ENCODE measurements around the gene GPS1.

Gene GPS1

GRCh38 chr17:82013772-82014321, 37.9 kb upstream of the GPS1 start:
- no peak for TF ChIP-seq TCF12 (IDR thresholded peaks at IDR 0.05; ENCODE audit: low read depth)
- no peak for TF ChIP-seq EP300 (IDR thresholded peaks at IDR 0.05; ENCODE audit: borderline replicate concordance)
- no peak for TF ChIP-seq TEAD4 (IDR thresholded peaks at IDR 0.05)
- no peak for TF ChIP-seq YY1 (IDR thresholded peaks at IDR 0.05; ENCODE audit: low read depth)
- no peak for TF ChIP-seq ZBTB7A (IDR thresholded peaks at IDR 0.05; ENCODE audit: low read depth)
- no peak for TF ChIP-seq USF1 (IDR thresholded peaks at IDR 0.05)
- TF ChIP-seq EGR1 (IDR thresholded peaks at IDR 0.05) = no peak
- TF ChIP-seq RAD21 (IDR thresholded peaks at IDR 0.05; ENCODE audit: low read depth) = no peak
- TF ChIP-seq TAF1 (IDR thresholded peaks at IDR 0.05; ENCODE audit: low read depth) = no peak
- no peak for TF ChIP-seq CREB1 (IDR thresholded peaks at IDR 0.05; ENCODE audit: low read depth)
- TF ChIP-seq NFIC (IDR thresholded peaks at IDR 0.05) = no peak
- no peak for TF ChIP-seq CEBPB (IDR thresholded peaks at IDR 0.05)

DNA sequence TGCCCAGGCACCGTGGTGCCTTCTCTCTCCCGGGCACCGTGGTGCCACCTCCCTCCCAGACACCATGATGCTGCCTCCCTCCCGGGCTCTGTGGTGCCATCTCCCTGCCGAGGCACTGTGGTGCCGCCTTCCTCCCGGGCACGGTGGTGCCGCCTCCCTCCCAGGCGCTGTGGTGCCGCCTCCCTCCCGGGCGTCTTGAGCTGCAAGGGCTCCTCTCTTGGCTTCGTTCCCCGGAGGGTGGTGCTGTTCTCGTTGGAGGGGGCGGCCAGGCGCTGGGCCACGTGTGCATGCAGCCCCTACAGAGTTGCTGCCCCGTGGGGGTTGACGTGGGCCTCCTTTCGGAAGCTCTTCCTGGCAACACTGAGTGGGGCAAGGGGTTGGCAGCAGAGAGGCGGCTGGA, 37.3 kb upstream of the GPS1 start:
- TF ChIP-seq TAF1 (IDR thresholded peaks at IDR 0.05; ENCODE audit: low read depth) (no peak), RAD21 (IDR thresholded peaks at IDR 0.05; ENCODE audit: low read depth) (no peak), ZBTB7A (IDR thresholded peaks at IDR 0.05; ENCODE audit: low read depth) (no peak), TCF12 (IDR thresholded peaks at IDR 0.05; ENCODE audit: low read depth) (no peak), YY1 (IDR thresholded peaks at IDR 0.05; ENCODE audit: low read depth) (no peak), MAX (IDR thresholded peaks at IDR 0.05) (no peak), EGR1 (IDR thresholded peaks at IDR 0.05) (no peak), NFIC (IDR thresholded peaks at IDR 0.05) (no peak), USF1 (IDR thresholded peaks at IDR 0.05) (no peak), FOXM1 (IDR thresholded peaks at IDR 0.05; ENCODE audit: borderline replicate concordance, low read depth) (no peak), CEBPB (IDR thresholded peaks at IDR 0.05) (no peak), EP300 (IDR thresholded peaks at IDR 0.05; ENCODE audit: borderline replicate concordance) (no peak), CREB1 (IDR thresholded peaks at IDR 0.05; ENCODE audit: low read depth) (no peak), TEAD4 (IDR thresholded peaks at IDR 0.05) (no peak)
- TF ChIP-seq, protein P1, sequence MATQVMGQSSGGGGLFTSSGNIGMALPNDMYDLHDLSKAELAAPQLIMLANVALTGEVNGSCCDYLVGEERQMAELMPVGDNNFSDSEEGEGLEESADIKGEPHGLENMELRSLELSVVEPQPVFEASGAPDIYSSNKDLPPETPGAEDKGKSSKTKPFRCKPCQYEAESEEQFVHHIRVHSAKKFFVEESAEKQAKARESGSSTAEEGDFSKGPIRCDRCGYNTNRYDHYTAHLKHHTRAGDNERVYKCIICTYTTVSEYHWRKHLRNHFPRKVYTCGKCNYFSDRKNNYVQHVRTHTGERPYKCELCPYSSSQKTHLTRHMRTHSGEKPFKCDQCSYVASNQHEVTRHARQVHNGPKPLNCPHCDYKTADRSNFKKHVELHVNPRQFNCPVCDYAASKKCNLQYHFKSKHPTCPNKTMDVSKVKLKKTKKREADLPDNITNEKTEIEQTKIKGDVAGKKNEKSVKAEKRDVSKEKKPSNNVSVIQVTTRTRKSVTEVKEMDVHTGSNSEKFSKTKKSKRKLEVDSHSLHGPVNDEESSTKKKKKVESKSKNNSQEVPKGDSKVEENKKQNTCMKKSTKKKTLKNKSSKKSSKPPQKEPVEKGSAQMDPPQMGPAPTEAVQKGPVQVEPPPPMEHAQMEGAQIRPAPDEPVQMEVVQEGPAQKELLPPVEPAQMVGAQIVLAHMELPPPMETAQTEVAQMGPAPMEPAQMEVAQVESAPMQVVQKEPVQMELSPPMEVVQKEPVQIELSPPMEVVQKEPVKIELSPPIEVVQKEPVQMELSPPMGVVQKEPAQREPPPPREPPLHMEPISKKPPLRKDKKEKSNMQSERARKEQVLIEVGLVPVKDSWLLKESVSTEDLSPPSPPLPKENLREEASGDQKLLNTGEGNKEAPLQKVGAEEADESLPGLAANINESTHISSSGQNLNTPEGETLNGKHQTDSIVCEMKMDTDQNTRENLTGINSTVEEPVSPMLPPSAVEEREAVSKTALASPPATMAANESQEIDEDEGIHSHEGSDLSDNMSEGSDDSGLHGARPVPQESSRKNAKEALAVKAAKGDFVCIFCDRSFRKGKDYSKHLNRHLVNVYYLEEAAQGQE (IDR thresholded peaks at IDR 0.05; ENCODE audit: low read depth) = no peak

DNA sequence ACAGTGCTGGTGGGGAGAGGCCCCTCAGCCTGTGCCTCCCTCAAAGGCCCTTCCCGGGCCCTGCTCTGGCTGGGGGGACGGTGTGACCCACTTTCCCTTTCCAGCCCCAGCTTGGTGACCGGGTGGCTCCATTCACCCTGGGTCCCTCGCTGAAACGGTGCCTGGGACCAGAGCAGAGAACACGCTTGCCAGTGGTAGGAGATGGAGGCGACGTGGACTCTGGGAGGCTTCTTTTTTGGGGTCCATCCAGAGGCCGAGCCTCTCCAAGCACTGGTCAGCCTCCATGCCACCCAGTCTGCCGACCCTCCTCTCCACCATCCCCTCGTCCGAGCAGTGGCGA, 36.8 kb upstream of the GPS1 start:
- no peak for TF ChIP-seq CEBPB (IDR thresholded peaks at IDR 0.05)
- TF ChIP-seq TCF12 (IDR thresholded peaks at IDR 0.05; ENCODE audit: low read depth) = no peak
- TF ChIP-seq FOXM1 (IDR thresholded peaks at IDR 0.05; ENCODE audit: borderline replicate concordance, low read depth) = no peak
- no peak for TF ChIP-seq YY1 (IDR thresholded peaks at IDR 0.05; ENCODE audit: low read depth)
- no peak for TF ChIP-seq CREB1 (IDR thresholded peaks at IDR 0.05; ENCODE audit: low read depth)
- TF ChIP-seq, protein P1 (IDR thresholded peaks at IDR 0.05; ENCODE audit: low read depth) = no peak
- no peak for TF ChIP-seq RAD21 (IDR thresholded peaks at IDR 0.05; ENCODE audit: low read depth)
- no peak for TF ChIP-seq EGR1 (IDR thresholded peaks at IDR 0.05)
- TF ChIP-seq ZBTB7A (IDR thresholded peaks at IDR 0.05; ENCODE audit: low read depth) = no peak
- TF ChIP-seq MAX (IDR thresholded peaks at IDR 0.05) = no peak
- no peak for TF ChIP-seq USF1 (IDR thresholded peaks at IDR 0.05)
- no peak for TF ChIP-seq TAF1 (IDR thresholded peaks at IDR 0.05; ENCODE audit: low read depth)
- no peak for TF ChIP-seq EP300 (IDR thresholded peaks at IDR 0.05; ENCODE audit: borderline replicate concordance)
- no peak for TF ChIP-seq NFIC (IDR thresholded peaks at IDR 0.05)
- TF ChIP-seq TEAD4 (IDR thresholded peaks at IDR 0.05) = no peak

DNA sequence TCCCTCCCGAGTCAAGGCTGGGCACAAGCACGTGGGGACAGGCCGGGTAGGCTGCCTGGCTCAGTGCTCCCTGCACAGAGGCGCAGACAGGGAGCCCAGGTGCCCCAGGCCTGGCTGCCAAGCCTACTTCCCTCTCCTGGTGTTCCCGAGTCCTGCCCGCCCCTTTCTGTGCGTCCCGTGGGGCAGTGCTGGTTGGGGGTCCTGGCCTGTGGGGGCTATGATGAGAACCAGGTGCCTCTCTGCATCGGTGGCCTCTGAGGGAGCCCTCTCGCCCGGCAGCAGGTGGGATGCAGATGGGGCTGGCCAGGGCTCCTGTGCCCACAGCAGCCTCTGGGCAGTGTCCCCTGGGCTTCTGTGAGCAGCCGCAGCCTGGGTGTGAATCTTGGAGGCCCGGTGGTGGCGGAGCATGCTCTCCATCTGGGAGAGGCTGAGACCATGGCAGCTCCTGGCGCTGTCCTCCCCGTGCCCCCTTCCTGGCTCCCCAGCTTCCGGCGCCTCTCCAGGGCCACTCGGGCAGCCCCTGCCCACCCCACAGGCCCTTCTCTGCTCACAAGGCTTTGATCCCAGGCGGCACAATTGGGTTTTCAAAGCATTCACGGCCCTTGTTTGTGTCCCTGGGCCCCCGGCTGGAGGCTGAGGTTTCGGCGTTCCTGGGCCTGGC, 36.3 kb upstream of the GPS1 start:
- TF ChIP-seq RAD21 (IDR thresholded peaks at IDR 0.05; ENCODE audit: low read depth) (no peak), MAX (IDR thresholded peaks at IDR 0.05) (no peak), EP300 (IDR thresholded peaks at IDR 0.05; ENCODE audit: borderline replicate concordance) (no peak), FOXM1 (IDR thresholded peaks at IDR 0.05; ENCODE audit: borderline replicate concordance, low read depth) (no peak), YY1 (IDR thresholded peaks at IDR 0.05; ENCODE audit: low read depth) (no peak), CREB1 (IDR thresholded peaks at IDR 0.05; ENCODE audit: low read depth) (no peak), NFIC (IDR thresholded peaks at IDR 0.05) (no peak), USF1 (IDR thresholded peaks at IDR 0.05) (no peak), TEAD4 (IDR thresholded peaks at IDR 0.05) (no peak), TAF1 (IDR thresholded peaks at IDR 0.05; ENCODE audit: low read depth) (no peak), CEBPB (IDR thresholded peaks at IDR 0.05) (no peak), TCF12 (IDR thresholded peaks at IDR 0.05; ENCODE audit: low read depth) (no peak), ZBTB7A (IDR thresholded peaks at IDR 0.05; ENCODE audit: low read depth) (no peak)
- TF ChIP-seq, protein P1 (IDR thresholded peaks at IDR 0.05; ENCODE audit: low read depth) = no peak

Measured in Ishikawa (cell line).